HG02840 (cell line): ENCODE data around the gene TPD52L1.
"Not testable (repeated sequence)": the region's sequence is repeated elsewhere in the genome, so short reads cannot be mapped to it uniquely, and the experiment has no call there.

Experiments used
- ATAC-seq: cut with Tn5 transposase; IDR thresholded peaks from one replicate; pipeline ENCODE4 v1.9.1; 2021; ENCODE audit warnings: mild to moderate bottlenecking, moderate library complexity, moderate number of reproducible peaks; ENCODE audit not compliant: unreplicated experiment, low FRiP score

TPD52L1 gene

GRCh38 chr6:125264476-125264875 lies 110.9 kb downstream of the TPD52L1 start:
- no peak for ATAC-seq

- ATAC-seq = no peak
Observed at GRCh38 chr6:125267806-125268523, 114.4 kb downstream of the TPD52L1 start.

DNA sequence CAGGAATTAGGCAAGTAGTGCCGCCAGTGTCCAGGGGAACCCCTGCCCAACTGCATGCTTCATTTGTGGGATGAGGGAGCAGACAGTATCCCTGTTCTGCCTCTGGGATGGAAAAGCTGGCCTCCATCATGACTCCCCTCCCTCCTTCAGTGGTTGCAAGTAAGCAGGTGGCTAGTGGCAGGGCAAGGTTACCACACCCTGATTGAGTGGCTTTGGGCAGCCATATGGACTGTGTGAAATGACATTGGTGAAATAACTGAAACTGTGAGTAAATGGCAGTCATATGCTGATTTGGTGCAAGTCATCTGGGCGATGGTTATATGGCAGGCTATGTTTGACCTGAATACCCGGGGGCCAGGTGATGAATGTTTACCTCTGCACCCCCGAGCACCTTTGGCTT lies 115.2 kb downstream of the TPD52L1 start:
- ATAC-seq = no peak

- ATAC-seq = no peak
Observed at GRCh38 chr6:125269328-125269985, 115.9 kb downstream of the TPD52L1 start.

GRCh38 chr6:125270380-125270779 lies 116.8 kb downstream of the TPD52L1 start:
- ATAC-seq = no peak

DNA sequence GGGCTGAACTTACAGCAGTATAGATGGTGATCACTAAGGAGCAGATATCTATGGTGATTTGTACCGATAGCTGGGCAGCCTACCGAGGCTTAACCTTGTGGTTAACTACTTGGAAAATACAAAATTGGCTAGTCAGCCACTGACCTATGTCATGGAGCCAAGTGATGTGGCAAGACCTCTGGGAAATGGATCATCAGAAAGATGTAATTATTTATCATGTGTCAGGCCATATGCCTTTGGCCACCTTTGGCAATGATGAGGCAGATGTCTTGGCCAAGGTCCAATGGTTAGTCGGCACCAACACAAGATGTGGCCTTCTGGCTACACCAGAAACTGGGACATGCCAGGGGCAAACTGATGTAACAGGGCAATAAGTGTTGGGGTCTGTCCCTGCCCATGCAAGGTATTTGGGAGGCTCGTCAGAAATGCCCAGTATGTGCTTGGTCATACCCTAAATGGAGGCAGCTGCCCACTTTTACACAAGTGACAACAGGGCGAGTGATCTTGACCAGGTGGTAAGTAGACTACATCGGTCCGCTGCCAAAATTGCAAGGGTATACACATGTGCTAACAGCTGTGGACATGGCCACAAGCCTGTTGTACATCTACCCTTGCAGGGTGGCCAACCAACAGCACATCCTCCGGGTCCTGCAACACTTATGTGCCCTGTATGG lies 118.0 kb downstream of the TPD52L1 start:
- no peak for ATAC-seq

GRCh38 chr6:125273251-125273650 lies 119.7 kb downstream of the TPD52L1 start:
- ATAC-seq = no peak

GRCh38 chr6:125273965-125274364 lies 120.4 kb downstream of the TPD52L1 start:
- ATAC-seq = no peak

- ATAC-seq = no peak
Observed at GRCh38 chr6:125274935-125275334, 121.4 kb downstream of the TPD52L1 start.

GRCh38 chr6:125275779-125276178 lies 122.2 kb downstream of the TPD52L1 start:
- no peak for ATAC-seq

GRCh38 chr6:125277838-125278237 lies 124.3 kb downstream of the TPD52L1 start:
- ATAC-seq = no peak

DNA sequence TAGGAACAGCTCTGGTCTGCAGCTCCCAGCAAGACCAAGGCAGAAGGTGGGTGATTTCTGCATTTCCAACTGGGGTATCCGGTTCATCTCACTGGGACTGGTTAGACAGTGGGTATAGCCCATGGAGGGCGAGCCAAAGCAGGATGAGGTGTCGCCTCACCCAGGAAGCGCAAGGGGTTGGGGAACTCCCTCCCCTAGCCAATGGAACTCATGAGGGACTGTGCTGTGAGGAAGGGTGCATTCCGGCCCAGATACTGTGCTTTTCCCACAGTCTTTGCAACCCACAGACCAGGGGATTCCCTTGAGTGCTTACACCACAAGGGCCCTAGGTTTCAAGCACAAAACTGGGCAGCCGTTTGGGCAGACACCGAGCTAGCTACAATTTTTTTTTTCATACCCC lies 126.4 kb downstream of the TPD52L1 start:
- ATAC-seq = no peak

DNA sequence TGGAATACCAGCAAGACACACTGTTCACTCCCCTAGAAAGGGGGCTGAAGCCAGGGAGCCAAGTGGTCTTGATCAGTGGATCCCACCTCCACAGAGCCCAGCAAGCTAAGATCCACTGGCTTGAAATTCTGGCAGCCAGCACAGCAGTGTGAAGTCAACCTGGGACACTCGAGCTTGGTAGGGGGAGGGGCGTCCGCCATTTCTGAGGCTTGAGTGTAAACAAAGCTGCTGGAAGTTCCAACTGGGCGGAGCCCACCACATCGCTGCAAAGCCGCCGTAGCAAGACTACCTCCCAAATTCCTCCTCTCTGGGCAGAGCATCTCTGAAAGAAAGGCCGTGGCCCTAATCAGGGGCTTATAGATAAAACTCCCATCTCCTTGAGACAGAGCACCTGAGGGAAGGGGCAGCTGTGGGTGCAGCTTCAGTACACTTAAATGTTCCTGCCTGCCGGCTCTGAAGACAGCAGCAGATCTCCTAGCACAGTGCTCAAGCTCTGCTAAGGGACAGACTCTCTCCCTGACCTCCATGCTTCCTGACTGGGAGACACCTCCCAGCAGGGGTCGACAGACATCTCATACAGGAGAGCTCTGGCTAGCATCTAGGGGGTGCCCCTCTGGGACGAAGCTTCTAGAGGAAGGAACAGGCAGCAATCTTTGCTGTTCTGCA lies 126.9 kb downstream of the TPD52L1 start:
- ATAC-seq = not testable (repeated sequence)

- ATAC-seq = not testable (repeated sequence)
Observed at GRCh38 chr6:125282470-125282869, 128.9 kb downstream of the TPD52L1 start.

GRCh38 chr6:125285353-125285752 lies 131.8 kb downstream of the TPD52L1 start:
- ATAC-seq = no peak

DNA sequence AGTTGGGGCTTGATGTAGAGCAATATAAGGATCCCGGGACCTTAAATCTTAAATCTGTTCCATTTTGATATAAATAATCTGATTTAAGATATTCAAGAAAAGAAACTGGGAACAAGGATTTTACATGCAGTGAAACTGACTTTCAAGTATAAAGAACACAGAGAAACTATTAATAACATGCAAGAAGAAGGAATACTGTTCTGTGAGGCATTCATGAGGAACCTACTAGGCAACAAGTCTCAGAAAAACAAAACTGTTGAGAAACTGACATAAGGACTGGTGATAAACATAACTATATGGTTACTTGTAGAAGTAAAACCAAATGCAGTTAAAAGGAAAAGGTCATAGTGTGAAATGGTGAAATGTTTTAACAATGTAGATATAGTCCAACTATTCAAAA lies 132.4 kb downstream of the TPD52L1 start:
- ATAC-seq = no peak

DNA sequence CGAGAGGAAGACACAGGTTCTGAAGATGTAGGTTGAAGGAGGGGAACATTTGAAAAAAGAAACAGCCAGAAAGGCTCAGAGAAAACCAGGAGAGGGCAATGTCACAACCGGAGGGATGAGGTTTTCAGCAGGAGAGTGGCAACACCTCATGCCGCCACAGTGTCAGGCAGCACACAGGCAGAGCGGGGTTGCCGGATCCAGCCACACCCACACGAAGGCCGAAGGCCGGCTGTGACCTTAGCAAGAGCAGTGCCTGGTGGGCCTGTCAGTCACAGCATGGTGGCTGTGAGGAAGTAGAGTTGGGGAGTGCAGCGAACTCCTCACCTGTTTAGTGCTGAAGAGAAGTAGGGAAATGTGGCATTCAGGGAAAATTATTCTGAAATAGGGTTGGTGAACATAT lies 134.1 kb downstream of the TPD52L1 start:
- no peak for ATAC-seq

DNA sequence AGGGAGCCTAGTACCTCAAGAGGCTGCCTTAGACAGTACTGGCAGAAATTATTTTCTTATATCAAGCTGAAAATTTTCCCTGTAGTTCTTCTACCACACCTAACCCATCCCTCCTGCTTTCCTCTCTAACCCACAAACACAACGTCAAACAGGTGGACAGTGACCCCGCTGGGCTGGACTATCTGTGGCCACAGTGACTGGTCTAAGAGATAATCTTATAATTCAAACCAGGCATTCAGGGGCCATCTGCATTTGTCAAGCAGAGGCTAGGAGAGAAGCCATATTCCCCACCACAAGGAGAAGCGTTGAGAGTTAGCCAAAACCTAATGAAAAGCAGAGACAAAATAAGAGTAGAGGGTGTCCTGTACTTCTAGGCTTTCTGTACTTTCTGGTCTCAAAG lies 140.0 kb downstream of the TPD52L1 start:
- no peak for ATAC-seq

DNA sequence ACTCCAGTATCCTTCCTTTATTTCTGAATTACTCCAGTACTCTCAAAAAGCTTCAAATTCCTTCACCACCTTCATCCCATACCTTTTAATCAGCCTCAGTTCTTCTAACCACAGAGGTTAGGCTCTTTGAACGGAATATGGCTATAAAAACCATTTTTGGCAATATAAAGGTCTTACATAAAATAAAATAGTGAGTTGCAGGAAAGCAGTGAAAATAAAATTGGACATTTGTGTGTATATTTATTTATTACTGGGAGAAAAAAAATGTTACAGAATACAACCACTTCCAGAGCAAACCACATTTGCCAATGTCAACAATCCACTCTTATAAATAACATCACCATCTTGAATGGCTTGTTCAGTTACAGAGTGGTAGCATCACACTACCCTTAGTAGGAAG lies 140.5 kb downstream of the TPD52L1 start:
- ATAC-seq = no peak

DNA sequence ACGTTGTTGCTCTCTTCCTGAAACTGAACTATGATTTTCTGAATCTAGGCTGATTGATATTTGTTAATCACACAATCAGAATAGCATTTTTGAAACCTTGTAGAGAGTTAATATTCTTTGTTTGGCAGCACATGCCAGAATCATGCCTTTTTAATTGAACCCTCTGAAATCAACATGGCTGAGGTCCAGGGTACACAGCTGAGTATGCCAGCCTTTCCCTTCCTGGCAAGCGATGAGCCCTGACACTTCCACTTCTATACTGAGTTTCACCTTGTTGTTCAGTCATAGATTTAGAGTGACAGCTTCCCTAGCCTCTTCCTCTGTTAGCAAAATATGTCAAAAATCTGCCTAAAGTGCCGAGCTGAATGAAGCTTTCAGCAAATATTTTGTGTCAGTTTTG lies 141.4 kb downstream of the TPD52L1 start:
- ATAC-seq = no peak

- ATAC-seq = no peak
Observed at GRCh38 chr6:125296471-125296870, 142.9 kb downstream of the TPD52L1 start.
